GM12874 (cell line): ENCODE results near the gene PSD2.

Experiments
- CTCF ChIP-seq: IDR thresholded peaks from 2 replicates; pipeline ENCODE4 v1.5.1; 2011; ENCODE audit warnings: low read depth, mild to moderate bottlenecking, control low read depth, low read length, moderate library complexity; ENCODE audit not compliant: insufficient read depth

PSD2 gene

GRCh38 chr5:139795074-139796001 is at the start of gene PSD2:
Gene PSD2 (plus strand): TSS chr5:139795808. CDS start chr5:139809441, 13,633 bp downstream.
- no peak for TF ChIP-seq CTCF

GRCh38 chr5:139746691-139747582 is 48.7 kb upstream of the PSD2 start:
- TF ChIP-seq CTCF, result no peak

DNA sequence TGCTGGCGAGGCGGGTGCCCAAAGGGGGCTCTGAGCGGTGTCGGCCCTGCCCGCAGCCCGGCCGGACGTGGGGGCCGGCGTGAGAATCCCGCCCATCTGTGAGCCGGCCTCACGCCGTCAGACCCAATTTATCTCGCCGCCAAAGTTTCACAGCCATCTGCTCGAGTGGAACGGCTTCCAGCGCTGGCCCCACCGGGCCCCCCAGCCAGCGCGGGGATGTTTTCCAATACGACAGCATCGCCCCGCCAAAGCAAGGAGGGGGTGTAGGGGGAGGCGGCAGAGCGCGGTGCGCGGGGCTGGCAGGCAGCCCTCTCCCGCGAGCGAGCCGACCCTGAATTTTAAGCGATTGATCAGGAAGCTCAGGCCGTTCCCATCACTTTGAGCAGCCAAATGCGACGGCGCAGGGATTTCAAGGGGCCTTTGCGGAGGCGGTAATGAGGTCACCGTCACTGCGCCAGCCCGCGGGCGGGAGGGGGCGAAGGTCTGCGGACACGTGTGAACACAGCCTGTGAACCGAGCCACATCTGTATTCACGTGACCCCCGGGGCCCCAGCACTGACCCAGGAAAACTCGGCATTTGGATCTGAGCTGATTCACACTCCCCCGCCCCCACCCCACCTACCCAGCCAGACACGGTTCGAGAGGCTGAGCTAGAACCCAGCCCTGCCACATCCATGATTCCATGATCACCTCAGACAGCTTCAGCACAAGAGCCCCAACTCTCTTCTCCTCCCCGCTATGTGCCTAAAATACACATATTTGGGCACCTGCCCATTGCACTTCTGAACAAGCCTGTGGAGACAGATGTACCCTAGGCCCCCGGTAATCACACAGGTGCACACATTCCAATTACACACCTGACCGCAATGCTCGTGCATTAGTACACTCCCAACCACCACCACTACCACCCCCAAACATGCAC is 47.8 kb upstream of the PSD2 start:
- TF ChIP-seq CTCF, result no peak

GRCh38 chr5:139748505-139748826 is 47.1 kb upstream of the PSD2 start:
- TF ChIP-seq CTCF, result no peak

DNA sequence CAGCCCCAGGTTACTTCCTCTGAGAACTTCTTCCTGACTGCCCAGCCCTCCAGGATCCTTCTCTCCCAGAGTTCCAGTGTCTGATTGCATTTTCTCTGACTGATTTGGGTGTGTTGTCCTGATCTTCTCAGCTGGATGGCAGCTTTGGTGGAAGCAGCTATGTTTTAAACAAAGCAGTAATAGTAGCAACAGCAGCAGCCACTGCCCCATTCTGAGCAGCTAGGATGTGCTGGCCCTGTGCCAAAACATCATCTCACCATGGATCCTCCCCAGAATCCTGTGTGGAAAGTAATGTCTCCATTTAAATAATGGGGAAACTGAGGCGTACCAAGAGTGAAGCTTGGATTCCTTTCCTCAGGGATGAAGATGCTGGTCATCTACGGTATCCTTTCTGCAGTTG is 46.4 kb upstream of the PSD2 start:
- no peak for TF ChIP-seq CTCF

- no peak for TF ChIP-seq CTCF
Measured at GRCh38 chr5:139751236-139751635, 44.4 kb upstream of the PSD2 start.
